ENCODE measurements around the gene PRSS57.

The PRSS57 gene

DNA sequence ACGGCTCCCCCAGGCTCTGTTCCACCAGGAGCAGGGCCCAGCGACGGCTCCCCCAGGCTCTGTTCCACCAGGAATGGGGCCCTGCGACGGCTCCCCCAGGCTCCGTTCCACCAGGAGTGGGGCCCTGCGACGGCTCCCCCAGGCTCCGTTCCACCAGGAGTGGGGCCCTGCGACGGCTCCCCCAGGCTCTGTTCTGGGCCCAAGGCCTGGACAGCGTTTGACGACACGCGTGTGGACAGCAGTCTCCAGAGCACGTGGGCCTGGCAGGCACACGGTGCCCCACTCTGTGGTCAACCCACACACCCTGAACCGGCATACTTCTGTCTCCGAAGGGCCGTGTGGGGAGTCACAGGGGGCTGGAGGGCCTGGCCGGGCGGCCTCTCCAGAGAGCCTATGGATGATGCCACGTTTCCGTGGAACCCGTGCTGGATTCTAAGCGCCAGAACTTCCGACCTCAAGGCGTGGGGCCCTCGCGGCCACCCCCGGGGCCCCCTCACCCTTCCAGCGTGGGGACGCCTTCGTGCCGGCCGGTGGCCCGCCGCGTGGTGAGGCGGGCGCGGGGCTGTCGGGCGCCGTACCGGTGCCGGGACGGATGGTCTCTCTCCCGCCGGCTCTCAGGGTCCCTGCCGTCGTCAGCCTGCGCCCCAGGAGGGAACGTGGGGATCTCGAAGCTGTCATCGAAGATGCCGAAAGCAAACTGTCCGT is 44.0 kb downstream of the PRSS57 start:
- no peak for TF ChIP-seq POLR2A (IDR thresholded peaks at IDR 0.05; ENCODE audit: low read length)
- TF ChIP-seq GATA1 (IDR thresholded peaks at IDR 0.05; ENCODE audit: low read depth, low read length) = no peak
- DNase-seq = no peak

DNA sequence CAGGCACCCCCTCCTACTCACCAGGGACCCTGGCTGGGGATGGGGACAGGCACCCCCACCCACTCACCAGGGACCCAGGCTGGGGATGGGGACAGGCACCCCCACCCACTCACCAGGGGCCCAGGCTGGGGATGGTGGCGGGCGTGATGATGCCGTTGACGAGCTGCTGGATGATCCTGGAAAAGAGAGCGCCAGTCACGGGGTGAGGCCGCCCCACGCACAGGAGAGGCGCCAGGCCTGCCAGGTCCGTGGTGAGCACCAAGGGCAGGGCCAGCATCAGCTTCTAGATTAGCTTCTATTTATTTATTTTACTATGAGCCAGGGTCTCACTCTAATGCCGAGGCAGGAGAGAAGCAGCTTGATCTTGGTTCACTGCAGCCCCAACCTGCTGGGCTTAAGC is 45.1 kb downstream of the PRSS57 start:
- no peak for DNase-seq
- TF ChIP-seq POLR2A (IDR thresholded peaks at IDR 0.05; ENCODE audit: low read length) = no peak
- no peak for TF ChIP-seq GATA1 (IDR thresholded peaks at IDR 0.05; ENCODE audit: low read depth, low read length)

DNA sequence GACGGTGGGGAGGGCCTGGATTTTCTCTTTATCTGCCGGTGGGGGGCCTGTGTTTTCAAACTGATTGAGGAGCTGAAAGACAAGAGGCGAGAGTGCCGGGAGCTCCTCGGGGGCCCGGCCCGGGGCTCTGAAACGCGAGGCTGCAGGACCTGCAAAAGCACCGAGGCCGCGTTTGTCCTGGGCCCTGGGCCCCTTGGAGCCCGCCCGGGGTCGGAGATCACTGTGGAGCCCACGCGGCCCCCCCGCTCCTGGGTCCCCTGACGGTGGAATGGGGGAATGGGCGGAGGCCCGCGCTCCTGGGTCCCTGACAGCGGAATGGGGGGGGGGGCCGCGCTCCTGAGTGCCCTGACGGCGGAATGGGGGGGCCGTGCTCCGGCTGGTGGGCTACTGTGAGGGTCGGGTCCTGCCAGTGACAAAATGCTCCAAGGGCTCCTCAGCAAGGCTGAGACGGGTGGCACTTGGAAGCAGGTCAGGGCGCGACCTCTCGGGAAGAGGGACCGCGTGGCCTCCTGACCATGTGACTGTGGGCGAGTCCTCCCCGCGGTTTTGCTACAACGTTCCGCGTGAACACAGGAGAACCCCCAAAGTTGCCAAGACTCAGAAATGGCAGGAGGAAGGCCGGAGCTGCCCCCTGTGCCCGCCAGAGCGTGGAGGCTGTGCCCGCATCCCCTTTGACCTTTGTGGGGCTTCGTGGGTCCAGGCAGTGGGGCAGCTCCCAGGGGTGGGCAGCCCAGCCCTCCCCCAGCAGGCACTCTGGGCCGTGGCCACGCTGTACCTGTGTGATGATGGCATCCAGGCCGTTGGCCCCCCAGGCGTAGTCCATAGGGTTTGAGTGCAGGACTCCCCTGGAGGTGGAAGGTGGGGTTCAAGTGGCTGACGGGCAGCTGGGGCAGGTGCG is 46.1 kb downstream of the PRSS57 start:
- TF ChIP-seq GATA1 (IDR thresholded peaks at IDR 0.05; ENCODE audit: low read depth, low read length) (no peak), POLR2A (IDR thresholded peaks at IDR 0.05; ENCODE audit: low read length) (no peak)
- no peak for DNase-seq

DNA sequence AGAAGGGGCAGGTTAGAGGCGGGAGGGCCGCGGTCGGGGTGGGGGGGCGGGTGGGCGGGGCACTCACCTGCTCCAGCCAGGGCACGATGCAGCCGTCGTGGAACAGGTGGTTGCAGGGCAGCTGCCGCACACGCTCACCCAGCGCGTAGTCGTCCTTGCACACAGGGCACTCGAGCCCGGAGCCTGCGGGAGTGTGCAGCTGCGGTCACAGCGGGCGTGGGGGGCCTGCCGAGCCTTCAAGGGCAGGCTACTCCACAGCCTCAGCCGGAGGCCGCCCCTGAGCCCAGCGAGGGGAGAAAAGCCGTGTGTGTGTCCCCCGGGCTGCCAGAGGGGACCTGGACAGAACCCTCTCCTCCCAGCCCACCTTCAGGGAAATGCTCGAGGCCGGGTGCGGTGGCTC is 46.9 kb downstream of the PRSS57 start:
- no peak for DNase-seq
- no peak for TF ChIP-seq POLR2A (IDR thresholded peaks at IDR 0.05; ENCODE audit: low read length)

DNA sequence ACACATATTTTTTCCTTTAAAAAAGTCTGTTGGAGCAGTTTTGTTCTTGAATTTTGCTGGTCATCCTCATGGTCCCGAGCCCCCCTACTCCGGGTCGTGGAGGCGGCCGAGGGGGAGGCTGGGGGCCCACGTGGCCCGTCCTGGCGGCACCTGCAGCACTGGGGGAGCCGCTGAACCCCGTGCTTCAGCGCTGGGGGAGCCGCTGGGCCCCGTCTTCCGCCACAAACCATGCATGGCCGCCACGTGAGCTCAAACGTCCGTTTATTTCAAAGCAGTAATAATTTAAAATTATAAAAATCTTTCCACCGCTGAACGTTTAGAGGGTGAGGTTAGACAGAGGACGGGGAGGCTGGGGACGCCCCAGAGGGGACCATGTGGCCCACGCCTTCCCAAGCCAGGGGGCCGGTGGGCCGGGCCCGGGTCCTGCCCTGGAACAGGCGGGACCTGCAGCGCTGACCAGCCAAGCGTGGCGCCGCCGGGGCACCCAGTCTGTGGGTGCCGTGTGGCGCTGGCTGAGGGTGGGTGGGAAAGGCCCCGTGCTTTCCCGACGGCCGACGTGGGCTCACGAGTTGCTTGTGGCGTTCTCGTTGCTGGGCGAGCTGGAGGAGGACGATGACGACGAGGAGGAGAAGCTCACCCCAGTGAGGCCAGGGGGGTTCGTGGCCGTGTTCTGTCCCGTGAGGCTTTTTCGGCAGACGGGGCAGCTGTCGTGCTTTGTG is 47.5 kb downstream of the PRSS57 start:
- no peak for DNase-seq
- TF ChIP-seq GATA1 (IDR thresholded peaks at IDR 0.05; ENCODE audit: low read depth, low read length) = no peak
- no peak for TF ChIP-seq POLR2A (IDR thresholded peaks at IDR 0.05; ENCODE audit: low read length)

DNA sequence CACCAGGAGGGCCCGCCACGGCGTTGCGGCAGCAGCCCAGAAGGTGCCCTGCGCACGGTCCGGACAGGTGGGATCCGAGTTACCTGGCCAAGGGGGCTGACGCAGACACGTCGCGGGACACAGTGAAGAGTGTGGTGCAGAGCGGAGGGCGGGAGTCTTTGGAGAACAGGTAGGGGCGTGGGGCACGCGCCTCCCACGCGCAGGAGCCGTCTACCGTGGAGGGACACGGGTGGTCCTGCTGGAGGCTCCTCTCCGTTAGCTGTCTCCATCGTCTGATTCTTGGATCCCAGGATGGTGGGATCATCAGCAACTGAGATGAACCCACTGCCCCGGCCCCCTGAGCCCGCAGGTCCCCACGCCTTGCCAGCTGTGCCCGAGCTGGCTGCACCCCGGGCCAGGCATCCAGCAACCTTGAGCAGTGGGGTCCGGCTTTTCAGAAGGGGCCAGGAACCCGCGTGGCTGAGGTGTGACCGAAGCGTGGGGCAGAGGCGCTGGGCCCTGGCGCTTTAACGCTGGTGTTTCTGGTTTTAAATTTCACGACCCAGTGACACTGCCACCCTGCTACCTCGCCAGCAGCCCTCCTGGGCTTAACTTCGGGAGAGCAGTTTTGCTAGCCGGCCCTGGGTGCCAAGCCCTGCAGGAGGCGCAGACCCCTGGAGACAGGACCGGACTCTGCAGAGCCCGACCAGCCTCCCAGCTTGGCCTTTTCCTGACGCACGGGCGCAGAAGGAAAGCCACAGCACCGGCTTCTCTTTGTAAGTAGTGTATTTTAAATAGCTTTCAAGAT is 48.3 kb downstream of the PRSS57 start:
- DNase-seq = no peak
- TF ChIP-seq GATA1 (IDR thresholded peaks at IDR 0.05; ENCODE audit: low read depth, low read length) (no peak), POLR2A (IDR thresholded peaks at IDR 0.05; ENCODE audit: low read length) (no peak)

DNA sequence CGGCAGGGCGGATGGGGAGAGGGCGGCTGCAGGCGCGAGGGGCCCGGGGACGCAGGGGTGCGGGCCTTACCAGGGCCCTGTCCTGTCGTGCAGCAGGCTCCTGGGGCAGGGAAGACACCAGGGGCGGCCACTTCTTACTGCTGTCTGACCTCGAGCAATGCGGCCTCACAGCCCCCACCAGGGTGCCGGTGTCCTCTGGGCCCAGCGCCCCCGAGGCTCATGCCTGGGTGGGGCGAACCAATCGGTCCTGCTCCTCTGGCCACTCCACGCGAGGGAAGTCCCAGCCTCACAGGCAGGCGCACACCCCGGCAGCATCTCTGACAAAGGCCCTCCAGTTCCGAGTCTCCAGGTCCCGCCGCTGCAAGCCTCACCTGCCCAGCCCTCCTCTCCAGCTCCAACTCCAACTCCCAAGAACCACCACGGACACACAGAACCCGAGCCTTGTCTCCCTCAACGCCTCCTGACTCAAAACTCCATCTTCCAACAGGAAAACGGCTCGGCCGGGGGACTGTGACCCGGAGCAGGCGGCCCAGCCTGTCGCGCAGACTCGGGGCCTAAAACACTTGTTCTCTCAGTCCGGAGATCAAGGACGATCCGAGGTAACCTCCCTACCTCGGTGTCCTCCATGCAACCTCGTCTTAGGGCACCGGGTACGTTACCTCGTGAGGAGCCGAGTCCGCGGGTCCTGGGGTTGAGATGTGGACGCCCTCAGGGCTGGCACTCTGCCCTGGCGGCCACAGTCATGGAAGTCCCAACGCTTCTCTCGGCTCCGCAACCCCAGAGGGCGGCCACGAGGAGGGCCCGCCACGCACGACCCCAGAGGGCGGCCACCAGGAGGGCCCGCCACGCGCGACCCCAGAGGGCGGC is 49.1 kb downstream of the PRSS57 start:
- no peak for TF ChIP-seq POLR2A (IDR thresholded peaks at IDR 0.05; ENCODE audit: low read length)
- TF ChIP-seq GATA1 (IDR thresholded peaks at IDR 0.05; ENCODE audit: low read depth, low read length) = no peak
- DNase-seq = no peak

DNA sequence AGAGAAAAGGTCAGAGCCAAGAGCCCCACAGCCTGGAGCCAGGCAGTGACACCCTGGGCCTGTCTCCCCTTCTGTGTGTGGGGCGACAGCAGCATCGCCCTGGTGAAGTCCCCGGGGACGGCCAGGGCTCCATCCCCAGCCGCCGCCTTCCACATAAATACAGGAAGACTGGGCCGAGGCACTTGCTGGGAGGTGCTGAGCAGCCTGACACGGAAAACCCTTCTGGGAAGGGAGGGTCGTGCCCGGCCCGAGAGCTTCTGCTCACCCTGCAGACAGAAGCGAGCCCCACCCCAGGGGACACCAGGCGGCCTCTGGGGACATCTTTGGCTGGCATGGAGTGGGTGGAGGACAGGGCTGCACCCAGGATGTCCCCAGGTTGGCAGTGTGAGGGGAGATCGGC is 50.5 kb downstream of the PRSS57 start:
- TF ChIP-seq GATA1 (IDR thresholded peaks at IDR 0.05; ENCODE audit: low read depth, low read length) (no peak), POLR2A (IDR thresholded peaks at IDR 0.05; ENCODE audit: low read length) (no peak)
- no peak for DNase-seq

DNA sequence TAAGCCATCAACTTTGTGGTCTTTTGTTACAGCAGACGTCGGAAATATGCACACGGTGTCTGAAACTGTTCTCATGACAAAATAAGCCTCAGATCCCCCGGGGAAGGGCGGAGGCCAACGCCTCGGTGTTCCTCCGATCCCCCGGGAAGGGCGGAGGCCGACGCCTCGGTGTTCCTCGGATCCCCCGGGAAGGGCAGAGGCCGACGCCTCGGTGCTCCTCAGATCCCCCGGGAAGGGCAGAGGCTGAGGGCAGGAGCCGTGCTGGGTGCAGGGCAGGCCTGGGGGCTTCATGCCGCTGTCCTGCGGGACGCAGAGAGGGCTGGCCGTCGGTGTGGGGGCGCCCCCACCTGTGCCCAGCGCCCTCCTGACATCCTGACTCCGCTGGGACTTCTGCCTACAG is 50.9 kb downstream of the PRSS57 start:
- DNase-seq = no peak
- no peak for TF ChIP-seq GATA1 (IDR thresholded peaks at IDR 0.05; ENCODE audit: low read depth, low read length)
- TF ChIP-seq POLR2A (IDR thresholded peaks at IDR 0.05; ENCODE audit: low read length) = no peak

DNA sequence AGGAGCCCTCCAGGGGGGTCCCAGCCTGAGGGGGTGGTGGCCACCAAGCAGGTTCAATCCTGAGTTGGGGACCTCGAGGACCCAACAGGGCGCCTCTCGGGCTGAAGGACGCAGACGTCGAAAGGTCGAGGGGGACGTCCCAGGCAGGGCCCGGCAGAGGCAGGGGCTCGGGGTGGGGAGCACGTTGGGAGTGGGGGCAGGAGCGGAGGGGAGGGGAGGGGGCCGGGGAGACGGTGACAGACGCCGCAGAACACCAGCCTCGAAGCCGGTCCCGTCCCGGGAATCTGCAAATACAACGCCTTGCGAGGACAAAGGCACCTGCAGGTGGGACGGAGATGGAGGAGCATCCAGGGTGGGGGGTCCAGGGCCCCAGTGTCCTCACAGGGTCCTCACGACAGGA is 51.5 kb downstream of the PRSS57 start:
- no peak for DNase-seq
- no peak for TF ChIP-seq GATA1 (IDR thresholded peaks at IDR 0.05; ENCODE audit: low read depth, low read length)
- no peak for TF ChIP-seq POLR2A (IDR thresholded peaks at IDR 0.05; ENCODE audit: low read length)

DNA sequence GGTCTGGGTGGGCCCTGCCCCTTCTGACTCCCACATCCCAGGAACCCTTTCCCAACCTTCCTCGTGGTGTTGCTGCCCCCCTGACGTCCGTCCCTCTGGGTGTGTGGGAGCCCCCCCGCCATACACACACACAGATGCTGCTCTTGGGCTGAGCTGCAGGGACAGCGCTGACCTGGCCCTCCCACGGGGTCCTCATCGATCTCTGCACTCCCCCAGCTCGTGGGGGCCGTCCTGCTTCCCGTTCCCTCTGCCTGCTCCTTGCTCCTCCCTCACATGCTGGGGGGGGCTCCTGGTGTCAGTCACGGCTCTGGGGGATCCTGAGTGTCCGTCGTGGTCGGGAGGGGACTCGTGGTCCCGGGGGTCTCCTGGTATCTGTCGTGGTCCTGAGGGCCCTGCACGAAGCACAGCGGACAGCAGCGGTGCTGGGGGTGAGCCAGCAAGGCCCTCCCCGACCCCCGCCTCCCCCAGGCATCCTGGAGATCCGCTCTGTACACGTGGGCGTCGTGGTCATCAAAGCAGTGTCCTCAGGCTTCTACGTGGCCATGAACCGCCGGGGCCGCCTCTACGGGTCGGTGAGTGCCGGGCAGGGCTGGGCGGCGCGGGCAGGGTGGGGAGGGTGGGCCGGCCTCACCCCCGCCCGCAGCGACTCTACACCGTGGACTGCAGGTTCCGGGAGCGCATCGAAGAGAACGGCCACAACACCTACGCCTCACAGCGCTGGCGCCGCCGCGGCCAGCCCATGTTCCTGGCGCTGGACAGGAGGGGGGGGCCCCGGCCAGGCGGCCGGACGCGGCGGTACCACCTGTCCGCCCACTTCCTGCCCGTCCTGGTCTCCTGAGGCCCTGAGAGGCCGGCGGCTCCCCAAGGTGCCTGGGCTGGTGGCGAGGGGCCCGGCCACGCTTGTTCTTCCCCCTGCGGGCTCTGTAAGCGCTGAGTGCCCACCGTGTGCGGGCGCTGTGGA is 52.2 kb downstream of the PRSS57 start:
- TF ChIP-seq POLR2A (IDR thresholded peaks at IDR 0.05; ENCODE audit: low read length) (no peak), GATA1 (IDR thresholded peaks at IDR 0.05; ENCODE audit: low read depth, low read length) (no peak)
- no peak for DNase-seq

DNA sequence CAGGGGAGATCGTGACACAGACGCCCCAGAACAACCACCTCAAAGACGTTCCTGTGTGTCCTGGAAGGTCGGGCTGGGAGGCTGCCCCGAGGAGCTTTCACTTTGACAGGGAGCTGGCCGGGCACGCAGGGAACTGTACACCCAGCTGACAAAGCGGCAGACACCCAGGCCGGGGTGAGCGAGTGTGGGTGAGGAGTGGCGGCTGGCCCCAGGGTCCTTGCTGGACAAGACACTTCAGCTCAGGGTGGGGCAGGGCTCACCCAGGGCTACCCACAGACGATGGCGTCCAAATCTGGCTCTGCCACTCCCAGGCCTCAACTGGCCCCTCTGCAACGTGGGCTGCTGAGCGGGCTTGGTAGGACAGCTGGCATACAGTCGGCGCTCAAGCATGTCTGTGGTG is 53.5 kb downstream of the PRSS57 start:
- no peak for DNase-seq
- TF ChIP-seq POLR2A (IDR thresholded peaks at IDR 0.05; ENCODE audit: low read length) (no peak), GATA1 (IDR thresholded peaks at IDR 0.05; ENCODE audit: low read depth, low read length) (no peak)

All from erythroblast (primary cell).